IMR-90 (cell line): ENCODE results near the gene EXD2. TPM values are rescaled to one million over a fixed set of nuclear protein-coding genes. Genes with fewer than 3 reads are reported as not detected.

Experiments
- ATAC-seq: fragments of 200-7000 bp; cut with Tn5 transposase; 2 replicates; pipeline ENCODE4 v1.9.1; 2020; ENCODE audit warnings: low read depth, mild to moderate bottlenecking, moderate library complexity
- BruUV-seq: library from RNA; stranded (reverse); fragments of 400-500 nt; replicated peaks from 2 replicates; lab custom pipeline; 2021; lab: Mats Ljungman, UMichigan
- CTCF ChIA-PET: fragments of 300-600 bp; formaldehyde crosslinking; extraction: SDS; loops from one replicate; lab custom pipeline; 2021; ENCODE audit warnings: antibody characterized with exemption; lab: Yijun Ruan, JAX
- POLR2A ChIA-PET: fragments of 300-600 bp; sonication (Branson Sonifier 250); formaldehyde crosslinking; loops from one replicate; lab custom pipeline; 2022; ENCODE audit warnings: antibody characterized with exemption; ENCODE audit not compliant: unreplicated experiment; lab: Charles Lee
- DNase-seq: peaks from one replicate; pipeline ENCODE4 v3.0.0; 2013
- H2AFZ ChIP-seq: replicated peaks from 2 replicates; pipeline ENCODE3; 2013; ENCODE audit warnings: low read length, mild to moderate bottlenecking; ENCODE audit not compliant: poor library complexity
- H2AK5ac ChIP-seq: 2 replicates; pipeline ENCODE4 v1.6.1; 2013; ENCODE audit warnings: low read depth, low read length, inconsistent platforms
- H2AK9ac ChIP-seq: replicated peaks from 2 replicates; pipeline ENCODE3; 2013; ENCODE audit warnings: mild to moderate bottlenecking, low read depth, low read length, moderate library complexity; ENCODE audit not compliant: poor library complexity
- H2BK120ac ChIP-seq: 2 replicates; pipeline ENCODE4 v1.6.1; 2013; ENCODE audit warnings: low read depth, low read length, inconsistent platforms
- H2BK15ac ChIP-seq: 3 replicates; pipeline ENCODE4 v1.6.1; 2013; ENCODE audit warnings: low read depth, low read length, inconsistent platforms
- H2BK20ac ChIP-seq: 2 replicates; pipeline ENCODE4 v1.6.1; 2013; ENCODE audit warnings: low read depth, mild to moderate bottlenecking, inconsistent platforms, low read length, moderate library complexity
- H2BK5ac ChIP-seq: 2 replicates; pipeline ENCODE4 v1.6.1; 2013; ENCODE audit warnings: mild to moderate bottlenecking, low read depth, low read length, inconsistent platforms; ENCODE audit not compliant: poor library complexity, severe bottlenecking
- H3K14ac ChIP-seq: replicated peaks from 2 replicates; pipeline ENCODE4 v1.6.1; 2013; ENCODE audit warnings: low read depth, low read length, inconsistent platforms
- H3K18ac ChIP-seq: 2 replicates; pipeline ENCODE4 v1.6.1; 2013; ENCODE audit warnings: low read depth, low read length, control low read depth
- H3K23ac ChIP-seq: 2 replicates; pipeline ENCODE4 v1.6.1; 2013; ENCODE audit warnings: low read depth, low read length, inconsistent platforms
- H3K27ac ChIP-seq: 2 replicates; pipeline ENCODE4 v1.5.1; 2013; ENCODE audit warnings: mild to moderate bottlenecking, control low read depth, low read length; ENCODE audit not compliant: insufficient read depth
- H3K27me3 ChIP-seq: 2 replicates; pipeline ENCODE4 v1.6.1; 2013; ENCODE audit warnings: low read length; ENCODE audit not compliant: control insufficient read depth, insufficient read depth
- H3K36me3 ChIP-seq: 2 replicates; pipeline ENCODE4 v1.6.1; 2013; ENCODE audit warnings: low read length, mixed read lengths; ENCODE audit not compliant: control insufficient read depth, insufficient read depth
- H3K4ac ChIP-seq: 2 replicates; pipeline ENCODE4 v1.6.1; 2013; ENCODE audit warnings: low read depth, low read length, inconsistent platforms
- H3K4me1 ChIP-seq: 2 replicates; pipeline ENCODE4 v1.6.1; 2013; ENCODE audit warnings: low read length, mixed read lengths; ENCODE audit not compliant: control insufficient read depth, insufficient read depth
- H3K4me2 ChIP-seq: 2 replicates; pipeline ENCODE4 v1.6.1; 2013; ENCODE audit warnings: low read depth, mild to moderate bottlenecking, control low read depth, low read length, moderate library complexity
- H3K4me3 ChIP-seq: 2 replicates; pipeline ENCODE4 v1.5.1; 2013; ENCODE audit warnings: low read depth, mild to moderate bottlenecking, control low read depth, low read length, moderate library complexity; ENCODE audit not compliant: insufficient read depth
- H3K56ac ChIP-seq: 2 replicates; pipeline ENCODE4 v1.6.1; 2013; ENCODE audit warnings: low read length, inconsistent platforms; ENCODE audit not compliant: insufficient read depth; ENCODE audit errors: extremely low read depth
- H3K79me1 ChIP-seq, 2 experiments: 2 replicates each; pipeline ENCODE4 v1.6.1; 2013; ENCODE audit warnings: low read length in 2 of 2, inconsistent platforms in 1 of 2, low read depth in 1 of 2
- H3K9ac ChIP-seq: 2 replicates; pipeline ENCODE4 v1.6.1; 2013; ENCODE audit warnings: low read depth, low read length, control low read depth
- H3K9me1 ChIP-seq: 2 replicates; pipeline ENCODE4 v1.6.1; 2013; ENCODE audit warnings: low read length, inconsistent platforms; ENCODE audit not compliant: insufficient read depth
- H3K9me3 ChIP-seq: 2 replicates; pipeline ENCODE4 v1.6.1; 2013; ENCODE audit warnings: low read length; ENCODE audit not compliant: control insufficient read depth, insufficient read depth
- H4K20me1 ChIP-seq: 2 replicates; pipeline ENCODE4 v1.6.1; 2013; ENCODE audit warnings: low read length, inconsistent platforms; ENCODE audit not compliant: insufficient read depth
- H4K5ac ChIP-seq: 2 replicates; pipeline ENCODE4 v1.6.1; 2013; ENCODE audit warnings: mild to moderate bottlenecking, low read depth, low read length, control low read depth
- H4K8ac ChIP-seq, 2 experiments: 2 replicates each; pipeline ENCODE4 v1.6.1; 2013; ENCODE audit warnings: low read depth in 2 of 2, low read length in 2 of 2, control low read depth in 1 of 2, inconsistent platforms in 1 of 2
- H4K91ac ChIP-seq: 2 replicates; pipeline ENCODE4 v1.6.1; 2013; ENCODE audit warnings: low read depth, low read length, inconsistent platforms; ENCODE audit not compliant: insufficient read depth
- POLR2A ChIP-seq: IDR thresholded peaks from 2 replicates; pipeline ENCODE4 v1.6.1; 2012; ENCODE audit warnings: mild to moderate bottlenecking, low read depth, low read length
- WGBS, 2 experiments: methylation state at CpG; one replicate each; pipeline versions ENCODE4 v1.1.5 to v1.1.7; 2013; ENCODE audit warnings: missing lambda C conversion rate in 2 of 2; ENCODE audit not compliant: insufficient read length in 1 of 2; ENCODE audit errors: extremely low coverage in 2 of 2; 5-methylcytosine and 5-hydroxymethylcytosine counted together
- dilution Hi-C: fragments of 300-500 bp; cut with HindIII; formaldehyde crosslinking; loops from one replicate; pipeline ENCODE4 v1.14.3; 2018; ENCODE audit warnings: low sequenced_read_pairs; ENCODE audit not compliant: unreplicated experiment
- in situ Hi-C: fragments of 300-500 bp; cut with MboI; formaldehyde crosslinking; loops from 3 replicates; pipeline ENCODE4 v1.14.3; 2019; ENCODE audit warnings: low sequenced_read_pairs, inconsistent platforms, mixed read lengths
- intact Hi-C: fragments of 100-400 bp; cut with micrococcal nuclease; formaldehyde crosslinking; loops from 2 replicates; pipeline ENCODE4 v1.10.0; 2022
- polyA plus RNA-seq, 3 experiments: library from polyadenylated mRNA; depleted of rRNA; stranded (reverse); fragments of >200 nt; gene quantifications; 2 replicates each; pipeline ENCODE4 v1.2.3, GENCODE V29; 2012; ENCODE audit warnings: low replicate concordance in 1 of 3
- total RNA-seq: library from RNA; depleted of rRNA; stranded (reverse); fragments of >200 nt; gene quantifications from 2 replicates; pipeline ENCODE4 v1.2.3, GENCODE V29; 2012

The EXD2 gene
- total and polyA plus RNA-seq, 2 of the 4 experiments (the other 2 are of a cell fraction), result 11.0 to 13.3 TPM

GRCh38 chr14:69231486-69231885 lies 40.2 kb downstream of the EXD2 start:
- no peaks in the 10 kb centered on the region; the same call in 1 of the 2 replicates for H3K4me1 ChIP-seq
- POLR2A ChIA-PET, result no interaction called here
- no TSS peak for BruUV-seq
- no peak overlapping the region for H3K23ac ChIP-seq
- no peak overlapping the region for H4K91ac ChIP-seq
- no peaks in the 10 kb centered on the region for H3K27me3 ChIP-seq
- H2AK9ac ChIP-seq, result no peak overlapping the region
- H3K4ac ChIP-seq, result no peak overlapping the region
- no peaks in the 10 kb centered on the region for H4K20me1 ChIP-seq
- no peak for ATAC-seq
- intact Hi-C loops (no loop called here), in situ Hi-C loops (no loop called here), dilution Hi-C loops (no loop called here)
- H2AK5ac ChIP-seq, result no peak overlapping the region
- no peak overlapping the region for H2BK5ac ChIP-seq
- H2BK15ac ChIP-seq, result no peak overlapping the region
- no peak overlapping the region for H3K4me3 ChIP-seq
- H2BK20ac ChIP-seq, result no peak overlapping the region
- 78% methylated on average over 1 of the region's 2 CpGs; no CpG with 5 or more reads in 1 of the 2 experiments for WGBS, 2 experiments
- H3K56ac ChIP-seq, result no peak overlapping the region
- H3K79me1 ChIP-seq, result no peaks in the 10 kb centered on the region
- no peak overlapping the region for H3K14ac ChIP-seq
- H2AFZ ChIP-seq, result no peak overlapping the region
- no peak overlapping the region for H3K9ac ChIP-seq
- peaks cover 14% of the 10 kb centered on the region for H3K36me3 ChIP-seq
- H2BK120ac ChIP-seq, result no peak overlapping the region
- TF ChIP-seq POLR2A, result no peak
- no peak overlapping the region for H4K5ac ChIP-seq
- no peak overlapping the region for H4K8ac ChIP-seq
- no peak overlapping the region for H3K18ac ChIP-seq
- no peaks in the 10 kb centered on the region for H3K9me3 ChIP-seq
- no peak for DNase-seq
- CTCF ChIA-PET, result interaction anchor here (0.6 kb wide), 1 partner anchor 10 kb away, joined by 3 read pairs; no protein-coding TSS in a partner anchor
- no peaks in the 10 kb centered on the region for H3K9me1 ChIP-seq
- no peak overlapping the region for H3K4me2 ChIP-seq
- H3K27ac ChIP-seq, result no peak overlapping the region
